RWPE2 (cell line): ENCODE measurements around the gene HMCN2.

Experiments used
- ATAC-seq: fragments of 200-7000 bp; cut with Tn5 transposase; 3 replicates; pipeline ENCODE4 v1.9.1; 2021; ENCODE audit warnings: low read depth
- DNase-seq: peaks from one replicate; pipeline ENCODE4 v3.0.0-alpha.2; 2020; ENCODE audit warnings: low spot score
- H3K27ac ChIP-seq: fragments of 450-650 bp; 2 replicates; pipeline ENCODE4 v1.5.1; 2017; ENCODE audit warnings: mild to moderate bottlenecking; ENCODE audit not compliant: poor library complexity, severe bottlenecking
- H3K27me3 ChIP-seq: fragments of 250-450 bp; sonication (Bioruptor Pico); 2 replicates; pipeline ENCODE4 v1.5.1; 2021; ENCODE audit warnings: mild to moderate bottlenecking, moderate library complexity; ENCODE audit not compliant: insufficient read depth, poor library complexity, severe bottlenecking
- H3K36me3 ChIP-seq: fragments of 250-450 bp; sonication (Bioruptor Pico); 2 replicates; pipeline ENCODE4 v1.5.1; 2020; ENCODE audit warnings: low read depth, mild to moderate bottlenecking, moderate library complexity
- H3K4me1 ChIP-seq: fragments of 250-450 bp; sonication (Bioruptor Pico); 2 replicates; pipeline ENCODE4 v1.5.1; 2021; ENCODE audit warnings: mild to moderate bottlenecking, moderate library complexity; ENCODE audit not compliant: insufficient read depth, poor library complexity, severe bottlenecking
- H3K4me3 ChIP-seq: fragments of 250-450 bp; sonication (Bioruptor Pico); 2 replicates; pipeline ENCODE4 v1.5.1; 2021; ENCODE audit warnings: mild to moderate bottlenecking, moderate library complexity; ENCODE audit not compliant: severe bottlenecking
- H3K9me3 ChIP-seq: fragments of 250-450 bp; sonication (Bioruptor Pico); 2 replicates; pipeline ENCODE4 v1.5.1; 2021; ENCODE audit warnings: mild to moderate bottlenecking, moderate library complexity; ENCODE audit not compliant: severe bottlenecking
- CTCF ChIP-seq: fragments of 450-650 bp; IDR thresholded peaks from one replicate; pipeline ENCODE4 v1.5.1; 2017; ENCODE audit warnings: mild to moderate bottlenecking, moderate library complexity; ENCODE audit not compliant: poor library complexity, severe bottlenecking

The HMCN2 gene

GRCh38 chr9:130472184-130472705, 206.7 kb downstream of the HMCN2 start:
- Histone ChIP-seq H3K9me3 (no peaks in the 10 kb centered on the region), H3K4me1 (no peaks in the 10 kb centered on the region), H3K27ac (no peak overlapping the region), H3K4me3 (no peak overlapping the region), H3K27me3 (no peaks in the 10 kb centered on the region), H3K36me3 (no peaks in the 10 kb centered on the region)
- no peak for TF ChIP-seq CTCF
- DNase-seq: no peak
- ATAC-seq: no peak

GRCh38 chr9:130473009-130473408, 207.4 kb downstream of the HMCN2 start:
- Histone ChIP-seq H3K36me3 (no peaks in the 10 kb centered on the region), H3K4me1 (no peaks in the 10 kb centered on the region), H3K27me3 (no peaks in the 10 kb centered on the region), H3K4me3 (no peak overlapping the region), H3K27ac (no peak overlapping the region), H3K9me3 (no peaks in the 10 kb centered on the region)
- ATAC-seq (no peak), DNase-seq (no peak)
- no peak for TF ChIP-seq CTCF

- Histone ChIP-seq H3K36me3 (no peaks in the 10 kb centered on the region), H3K27me3 (no peaks in the 10 kb centered on the region), H3K9me3 (no peaks in the 10 kb centered on the region), H3K4me3 (no peak overlapping the region), H3K4me1 (no peaks in the 10 kb centered on the region), H3K27ac (no peak overlapping the region)
- DNase-seq (no peak), ATAC-seq (no peak)
- TF ChIP-seq CTCF: no peak
Measured at GRCh38 chr9:130473566-130473965, 208.0 kb downstream of the HMCN2 start.

GRCh38 chr9:130474106-130474505, 208.5 kb downstream of the HMCN2 start:
- Histone ChIP-seq H3K4me3 (no peak overlapping the region), H3K27me3 (no peaks in the 10 kb centered on the region), H3K36me3 (no peaks in the 10 kb centered on the region), H3K4me1 (no peaks in the 10 kb centered on the region), H3K27ac (no peak overlapping the region), H3K9me3 (no peaks in the 10 kb centered on the region)
- ATAC-seq (no peak), DNase-seq (no peak)
- TF ChIP-seq CTCF: no peak

- DNase-seq (no peak), ATAC-seq (no peak)
- Histone ChIP-seq H3K4me3 (no peak overlapping the region), H3K4me1 (no peaks in the 10 kb centered on the region), H3K27ac (no peak overlapping the region), H3K9me3 (no peaks in the 10 kb centered on the region), H3K36me3 (no peaks in the 10 kb centered on the region), H3K27me3 (no peaks in the 10 kb centered on the region)
- TF ChIP-seq CTCF: no peak
Measured at GRCh38 chr9:130476151-130476730, 210.7 kb downstream of the HMCN2 start.
